OCI-LY1 (cell line): ENCODE measurements around the gene POLA1.

Source experiments
- CTCF ChIP-seq: fragments of 200-600 bp; sonication (generic), shearing (Covaris generic); IDR thresholded peaks from 2 replicates; pipeline ENCODE4 v1.5.1; 2017; ENCODE audit warnings: mild to moderate bottlenecking, antibody characterized with exemption, low read length, moderate library complexity, mixed read lengths
- EZH2 ChIP-seq: fragments of 200-600 bp; sonication (generic), shearing (Covaris generic); IDR thresholded peaks from 2 replicates; pipeline ENCODE4 v1.8.0; 2017; ENCODE audit warnings: borderline replicate concordance, mixed run types, mild to moderate bottlenecking, antibody characterized with exemption, low read length, moderate library complexity, mixed read lengths

GRCh38 chrX:24879679-24880078, 186.0 kb downstream of the POLA1 start:
- no peak for TF ChIP-seq CTCF
- no peak for TF ChIP-seq EZH2
